K562 (cell line): ENCODE data around the gene ASPHD2. TPM values are rescaled to one million over a fixed set of nuclear protein-coding genes. Genes with fewer than 3 reads are reported as not detected.

ENCODE experiments used
- CEBPB ChIP-seq: fragments of 450-650 bp; IDR thresholded peaks from 2 replicates; pipeline ENCODE4 v1.6.1; 2016; ENCODE audit warnings: missing genetic modification characterization, missing compliant biosample characterization
- CTBP1 ChIP-seq: fragments of 450-650 bp; IDR thresholded peaks from 2 replicates; pipeline ENCODE4 v1.6.1; 2016; ENCODE audit warnings: borderline replicate concordance
- CXXC5 ChIP-seq: fragments of 250-450 bp; sonication (Bioruptor Pico); IDR thresholded peaks from 2 replicates; pipeline ENCODE4 v1.8.0; 2022; ENCODE audit warnings: inconsistent platforms, mild to moderate bottlenecking, moderate library complexity
- NCOA2 ChIP-seq, 2 experiments: fragments of 450-650 bp; IDR thresholded peaks; 2 replicates each; pipeline ENCODE4 v1.6.1; 2018; ENCODE audit warnings: mild to moderate bottlenecking in 2 of 2, moderate library complexity in 1 of 2; ENCODE audit not compliant: partially characterized antibody in 2 of 2
- NRF1 ChIP-seq, 2 experiments: fragments of 450-650 bp; IDR thresholded peaks in 1 of 2; conservative IDR thresholded peaks in 1 of 2; 2 replicates each; pipeline ENCODE4 v1.6.1; 2014; ENCODE audit warnings: mild to moderate bottlenecking in 2 of 2
- PRDM10 ChIP-seq: fragments of 450-650 bp; IDR thresholded peaks from 2 replicates; pipeline ENCODE4 v1.6.1; 2018; ENCODE audit not compliant: partially characterized antibody
- RBM39 ChIP-seq: fragments of 200-400 bp; formaldehyde crosslinking; optimal IDR thresholded peaks from 2 replicates; pipeline ENCODE3; 2018; ENCODE audit warnings: low read depth, low read length
- polyA plus RNA-seq, 8 experiments: library from polyadenylated mRNA; depleted of rRNA in 4 of 8; stranded (reverse) in 5 of 8; unstranded in 3 of 8; fragments of >200 nt; fragmentation: Nextera tagmentation in 2 of 8; fragmentation: Illumina TruSeq in 1 of 8; extraction: Ambion mirVana in 2 of 8; extraction: Trizol in 1 of 8; gene quantifications; 2 replicates each; pipeline versions ENCODE4 v1.2.1 to v1.2.3, GENCODE V29; 2011 to 2014; ENCODE audit warnings: inconsistent platforms in 1 of 8, missing spikeins in 1 of 8
- total RNA-seq, 7 experiments: library from RNA; depleted of rRNA in 6 of 7; stranded (reverse); fragments of >200 nt in 6 of 7; fragmentation: Illumina TruSeq in 2 of 7; extraction: Trizol in 2 of 7; gene quantifications; 2 replicates each; pipeline versions ENCODE4 v1.2.1 to v1.2.3, GENCODE V29; 2011 to 2021; ENCODE audit warnings: low replicate concordance in 1 of 7
- TF ChIP-seq, protein P1 (sequence below), 2 experiments: fragments of 450-650 bp; IDR thresholded peaks; 2 replicates each; pipeline ENCODE4 v1.6.1; 2018; ENCODE audit warnings: mild to moderate bottlenecking in 2 of 2, low read depth in 1 of 2; ENCODE audit not compliant: partially characterized antibody in 2 of 2
- TF ChIP-seq, protein P2 (sequence below), 2 experiments: fragments of 150-350 bp in 1 of 2; IDR thresholded peaks; 2 replicates each; pipeline ENCODE4 v1.6.1; 2012 to 2016; ENCODE audit warnings: low read depth in 2 of 2, low read length in 2 of 2, mild to moderate bottlenecking in 1 of 2, moderate library complexity in 1 of 2
- TF ChIP-seq, protein P3 (sequence below): fragments of 450-650 bp; formaldehyde crosslinking; IDR thresholded peaks from 2 replicates; pipeline ENCODE4 v1.4.0; 2022; ENCODE audit warnings: mild to moderate bottlenecking, moderate library complexity
- TF ChIP-seq, protein P4 (sequence below): fragments of 450-650 bp; IDR thresholded peaks from 2 replicates; pipeline ENCODE4 v1.6.1; 2016; ENCODE audit warnings: mild to moderate bottlenecking

Gene ASPHD2
- total and polyA plus RNA-seq, 9 of the 15 experiments (the other 6 are each of a cell fraction or from before 2014, with no cell fraction given) = 0.18 to 0.64 (median 0.36) TPM

- TF ChIP-seq, protein P1, sequence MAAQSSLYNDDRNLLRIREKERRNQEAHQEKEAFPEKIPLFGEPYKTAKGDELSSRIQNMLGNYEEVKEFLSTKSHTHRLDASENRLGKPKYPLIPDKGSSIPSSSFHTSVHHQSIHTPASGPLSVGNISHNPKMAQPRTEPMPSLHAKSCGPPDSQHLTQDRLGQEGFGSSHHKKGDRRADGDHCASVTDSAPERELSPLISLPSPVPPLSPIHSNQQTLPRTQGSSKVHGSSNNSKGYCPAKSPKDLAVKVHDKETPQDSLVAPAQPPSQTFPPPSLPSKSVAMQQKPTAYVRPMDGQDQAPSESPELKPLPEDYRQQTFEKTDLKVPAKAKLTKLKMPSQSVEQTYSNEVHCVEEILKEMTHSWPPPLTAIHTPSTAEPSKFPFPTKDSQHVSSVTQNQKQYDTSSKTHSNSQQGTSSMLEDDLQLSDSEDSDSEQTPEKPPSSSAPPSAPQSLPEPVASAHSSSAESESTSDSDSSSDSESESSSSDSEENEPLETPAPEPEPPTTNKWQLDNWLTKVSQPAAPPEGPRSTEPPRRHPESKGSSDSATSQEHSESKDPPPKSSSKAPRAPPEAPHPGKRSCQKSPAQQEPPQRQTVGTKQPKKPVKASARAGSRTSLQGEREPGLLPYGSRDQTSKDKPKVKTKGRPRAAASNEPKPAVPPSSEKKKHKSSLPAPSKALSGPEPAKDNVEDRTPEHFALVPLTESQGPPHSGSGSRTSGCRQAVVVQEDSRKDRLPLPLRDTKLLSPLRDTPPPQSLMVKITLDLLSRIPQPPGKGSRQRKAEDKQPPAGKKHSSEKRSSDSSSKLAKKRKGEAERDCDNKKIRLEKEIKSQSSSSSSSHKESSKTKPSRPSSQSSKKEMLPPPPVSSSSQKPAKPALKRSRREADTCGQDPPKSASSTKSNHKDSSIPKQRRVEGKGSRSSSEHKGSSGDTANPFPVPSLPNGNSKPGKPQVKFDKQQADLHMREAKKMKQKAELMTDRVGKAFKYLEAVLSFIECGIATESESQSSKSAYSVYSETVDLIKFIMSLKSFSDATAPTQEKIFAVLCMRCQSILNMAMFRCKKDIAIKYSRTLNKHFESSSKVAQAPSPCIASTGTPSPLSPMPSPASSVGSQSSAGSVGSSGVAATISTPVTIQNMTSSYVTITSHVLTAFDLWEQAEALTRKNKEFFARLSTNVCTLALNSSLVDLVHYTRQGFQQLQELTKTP (IDR thresholded peaks at IDR 0.05; ENCODE audit: low read depth in 1 of 2, partially characterized antibody in 2 of 2) = peak in 1 of 2 experiments; percentile 83
- TF ChIP-seq NCOA2 (IDR thresholded peaks at IDR 0.05; ENCODE audit: partially characterized antibody in 2 of 2) (peak; percentile 52 to 59), PRDM10 (peak; percentile 26), NRF1 (conservative IDR thresholded peaks at IDR 0.05 in 1 of 2, IDR thresholded peaks at IDR 0.05 in 1 of 2) (peak; percentile 85 to 88), CEBPB (tag) (peak; percentile 50), CXXC5 (CRISPR knock-in tag) (peak; percentile 70), CTBP1 (peak; percentile 63), RBM39 (no peak)
- TF ChIP-seq, protein P2, sequence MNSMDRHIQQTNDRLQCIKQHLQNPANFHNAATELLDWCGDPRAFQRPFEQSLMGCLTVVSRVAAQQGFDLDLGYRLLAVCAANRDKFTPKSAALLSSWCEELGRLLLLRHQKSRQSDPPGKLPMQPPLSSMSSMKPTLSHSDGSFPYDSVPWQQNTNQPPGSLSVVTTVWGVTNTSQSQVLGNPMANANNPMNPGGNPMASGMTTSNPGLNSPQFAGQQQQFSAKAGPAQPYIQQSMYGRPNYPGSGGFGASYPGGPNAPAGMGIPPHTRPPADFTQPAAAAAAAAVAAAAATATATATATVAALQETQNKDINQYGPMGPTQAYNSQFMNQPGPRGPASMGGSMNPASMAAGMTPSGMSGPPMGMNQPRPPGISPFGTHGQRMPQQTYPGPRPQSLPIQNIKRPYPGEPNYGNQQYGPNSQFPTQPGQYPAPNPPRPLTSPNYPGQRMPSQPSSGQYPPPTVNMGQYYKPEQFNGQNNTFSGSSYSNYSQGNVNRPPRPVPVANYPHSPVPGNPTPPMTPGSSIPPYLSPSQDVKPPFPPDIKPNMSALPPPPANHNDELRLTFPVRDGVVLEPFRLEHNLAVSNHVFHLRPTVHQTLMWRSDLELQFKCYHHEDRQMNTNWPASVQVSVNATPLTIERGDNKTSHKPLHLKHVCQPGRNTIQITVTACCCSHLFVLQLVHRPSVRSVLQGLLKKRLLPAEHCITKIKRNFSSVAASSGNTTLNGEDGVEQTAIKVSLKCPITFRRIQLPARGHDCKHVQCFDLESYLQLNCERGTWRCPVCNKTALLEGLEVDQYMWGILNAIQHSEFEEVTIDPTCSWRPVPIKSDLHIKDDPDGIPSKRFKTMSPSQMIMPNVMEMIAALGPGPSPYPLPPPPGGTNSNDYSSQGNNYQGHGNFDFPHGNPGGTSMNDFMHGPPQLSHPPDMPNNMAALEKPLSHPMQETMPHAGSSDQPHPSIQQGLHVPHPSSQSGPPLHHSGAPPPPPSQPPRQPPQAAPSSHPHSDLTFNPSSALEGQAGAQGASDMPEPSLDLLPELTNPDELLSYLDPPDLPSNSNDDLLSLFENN (IDR thresholded peaks at IDR 0.05; ENCODE audit: low read depth in 2 of 2, low read length in 2 of 2) = peak in 1 of 2 experiments; percentile 90; a peak in 2 of 4 replicates
- TF ChIP-seq, protein P3, sequence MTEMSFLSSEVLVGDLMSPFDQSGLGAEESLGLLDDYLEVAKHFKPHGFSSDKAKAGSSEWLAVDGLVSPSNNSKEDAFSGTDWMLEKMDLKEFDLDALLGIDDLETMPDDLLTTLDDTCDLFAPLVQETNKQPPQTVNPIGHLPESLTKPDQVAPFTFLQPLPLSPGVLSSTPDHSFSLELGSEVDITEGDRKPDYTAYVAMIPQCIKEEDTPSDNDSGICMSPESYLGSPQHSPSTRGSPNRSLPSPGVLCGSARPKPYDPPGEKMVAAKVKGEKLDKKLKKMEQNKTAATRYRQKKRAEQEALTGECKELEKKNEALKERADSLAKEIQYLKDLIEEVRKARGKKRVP (CRISPR knock-in tag) = no peak
- TF ChIP-seq, protein P4, sequence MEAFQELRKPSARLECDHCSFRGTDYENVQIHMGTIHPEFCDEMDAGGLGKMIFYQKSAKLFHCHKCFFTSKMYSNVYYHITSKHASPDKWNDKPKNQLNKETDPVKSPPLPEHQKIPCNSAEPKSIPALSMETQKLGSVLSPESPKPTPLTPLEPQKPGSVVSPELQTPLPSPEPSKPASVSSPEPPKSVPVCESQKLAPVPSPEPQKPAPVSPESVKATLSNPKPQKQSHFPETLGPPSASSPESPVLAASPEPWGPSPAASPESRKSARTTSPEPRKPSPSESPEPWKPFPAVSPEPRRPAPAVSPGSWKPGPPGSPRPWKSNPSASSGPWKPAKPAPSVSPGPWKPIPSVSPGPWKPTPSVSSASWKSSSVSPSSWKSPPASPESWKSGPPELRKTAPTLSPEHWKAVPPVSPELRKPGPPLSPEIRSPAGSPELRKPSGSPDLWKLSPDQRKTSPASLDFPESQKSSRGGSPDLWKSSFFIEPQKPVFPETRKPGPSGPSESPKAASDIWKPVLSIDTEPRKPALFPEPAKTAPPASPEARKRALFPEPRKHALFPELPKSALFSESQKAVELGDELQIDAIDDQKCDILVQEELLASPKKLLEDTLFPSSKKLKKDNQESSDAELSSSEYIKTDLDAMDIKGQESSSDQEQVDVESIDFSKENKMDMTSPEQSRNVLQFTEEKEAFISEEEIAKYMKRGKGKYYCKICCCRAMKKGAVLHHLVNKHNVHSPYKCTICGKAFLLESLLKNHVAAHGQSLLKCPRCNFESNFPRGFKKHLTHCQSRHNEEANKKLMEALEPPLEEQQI = peak; percentile 49; the same call in 1 of the 2 replicates
These were observed 24.1 kb upstream of the ASPHD2 start (continued) for GRCh38 chr22:26404851-26405421.
